ENCODE data around the gene SPATA2.

The SPATA2 gene

DNA sequence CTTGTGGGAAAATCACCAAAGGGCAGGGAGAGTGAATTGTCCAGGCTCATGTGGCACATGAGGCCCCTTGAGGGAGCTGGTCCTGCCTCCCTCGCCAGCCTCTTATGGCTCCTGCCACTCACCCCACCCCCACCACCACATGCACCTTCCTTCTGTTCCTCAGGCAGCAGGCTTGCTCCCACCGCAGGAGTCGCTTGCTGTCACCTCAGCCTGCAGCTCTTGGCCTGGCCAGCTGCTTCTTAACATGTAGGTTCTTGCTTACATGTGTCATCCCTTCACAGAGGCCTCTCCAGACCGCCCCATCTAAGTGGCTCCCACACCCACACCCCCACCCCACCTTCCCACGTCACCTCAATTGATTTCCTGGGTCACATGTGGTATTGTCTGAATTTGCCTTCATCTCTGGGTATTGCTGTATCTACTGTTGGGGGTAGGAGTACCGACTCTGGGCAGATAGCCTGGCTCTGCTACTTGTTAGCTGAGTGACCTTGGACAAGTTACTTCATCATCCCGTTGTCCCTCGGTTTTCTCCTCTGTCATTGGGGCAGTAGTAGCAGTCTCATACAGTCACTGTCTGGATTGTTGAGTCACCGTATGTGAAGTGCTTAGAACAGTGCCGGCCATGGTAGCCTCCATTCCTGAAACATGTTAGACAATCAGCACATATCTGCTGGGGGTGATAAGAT lies 61.0 kb downstream of the SPATA2 start:
- H3K4me3 ChIP-seq (ENCODE audit: low read depth in 1 of 2, low read length in 1 of 2): no peak overlapping the region
- peaks cover 94% of the 10 kb centered on the region for H3K36me3 ChIP-seq
- no peaks in the 10 kb centered on the region for H3K27me3 ChIP-seq
- H3K27ac ChIP-seq: no peak overlapping the region
- peaks cover 19 to 23% of the 10 kb centered on the region in 2 experiments for H3K4me1 ChIP-seq (ENCODE audit: control insufficient read depth in 1 of 2, insufficient read depth in 1 of 2, low read depth in 1 of 2, low read length in 1 of 2)
- TF ChIP-seq CTCF (IDR thresholded peaks at IDR 0.05): no peak
- H3K9me3 ChIP-seq: no peaks in the 10 kb centered on the region

DNA sequence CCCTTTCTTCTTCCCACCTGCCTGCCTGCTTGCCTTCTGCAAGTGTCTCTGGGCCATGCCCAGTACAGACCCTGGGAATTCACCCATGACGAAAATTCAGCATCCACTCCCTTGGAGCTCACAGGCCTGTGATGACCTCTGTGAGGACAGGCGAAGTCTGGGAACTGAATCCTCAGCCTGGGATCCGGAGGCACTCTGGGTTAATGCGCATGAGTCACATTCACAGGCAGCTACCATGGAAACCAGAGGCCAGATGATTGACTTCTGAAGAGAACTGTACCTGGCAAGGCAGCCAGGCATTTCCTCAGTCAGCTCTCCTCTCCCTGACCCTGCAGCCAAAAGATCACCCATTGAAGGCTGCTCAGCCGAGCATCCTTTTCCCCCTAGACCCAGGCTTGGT lies 61.7 kb downstream of the SPATA2 start:
- Histone ChIP-seq H3K4me3 (ENCODE audit: low read depth in 1 of 2, low read length in 1 of 2) (no peak overlapping the region), H3K36me3 (peaks cover 94% of the 10 kb centered on the region), H3K27ac (no peak overlapping the region), H3K4me1 (ENCODE audit: control insufficient read depth in 1 of 2, insufficient read depth in 1 of 2, low read depth in 1 of 2, low read length in 1 of 2) (peaks cover 19 to 23% of the 10 kb centered on the region in 2 experiments), H3K27me3 (no peaks in the 10 kb centered on the region), H3K9me3 (no peaks in the 10 kb centered on the region)
- no peak for TF ChIP-seq CTCF (IDR thresholded peaks at IDR 0.05)

Data from neutrophil (primary cell).